PC-9 (cell line): ENCODE results near the gene SEC14L1. TPM values are rescaled to one million over a fixed set of nuclear protein-coding genes. Genes with fewer than 3 reads are reported as not detected.

Source experiments
- BruUV-seq: library from RNA; stranded (reverse); fragments of 400-500 nt; replicated peaks from 2 replicates; lab custom pipeline; 2021; lab: Mats Ljungman, UMichigan
- CTCF ChIA-PET: fragments of 300-600 bp; sonication (Branson Sonifier 250); formaldehyde crosslinking; loops from one replicate; lab custom pipeline; 2022; ENCODE audit warnings: antibody characterized with exemption; lab: Charles Lee
- POLR2A ChIA-PET: fragments of 300-600 bp; sonication (Branson Sonifier 250); formaldehyde crosslinking; loops from one replicate; lab custom pipeline; 2022; ENCODE audit warnings: antibody characterized with exemption; ENCODE audit not compliant: unreplicated experiment; lab: Charles Lee
- DNase-seq, 2 experiments: peaks; one replicate each; pipeline versions ENCODE4 v3.0.0 to v3.0.0-alpha.2; 2015 to 2022; ENCODE audit warnings: mixed read lengths in 1 of 2
- H2AFZ ChIP-seq: fragments of 200-600 bp; sonication (generic); 2 replicates; pipeline ENCODE4 v1.8.1; 2017; ENCODE audit warnings: antibody characterized with exemption
- H3F3A ChIP-seq: fragments of 200-600 bp; sonication (generic); 2 replicates; pipeline ENCODE4 v1.8.1; 2017; ENCODE audit warnings: antibody characterized with exemption, mild to moderate bottlenecking, low read depth; ENCODE audit not compliant: insufficient read depth
- H3K27ac ChIP-seq: fragments of 200-600 bp; sonication (generic); 2 replicates; pipeline ENCODE4 v1.6.1; 2016; ENCODE audit warnings: mixed run types
- H3K27me3 ChIP-seq: fragments of 200-600 bp; sonication (generic); 2 replicates; pipeline ENCODE4 v1.6.1; 2016; ENCODE audit warnings: low read depth, mixed run types; ENCODE audit not compliant: insufficient read depth
- H3K36me3 ChIP-seq: fragments of 200-600 bp; sonication (generic); 2 replicates; pipeline ENCODE4 v1.6.1; 2016; ENCODE audit warnings: low read depth, mixed run types
- H3K4me1 ChIP-seq: fragments of 200-600 bp; sonication (generic); replicated peaks from 2 replicates; pipeline ENCODE4 v1.6.1; 2016; ENCODE audit warnings: mixed run types; ENCODE audit not compliant: insufficient read depth
- H3K4me2 ChIP-seq: fragments of 200-600 bp; sonication (generic); 2 replicates; pipeline ENCODE4 v1.6.1; 2017; ENCODE audit warnings: mixed run types
- H3K4me3 ChIP-seq: fragments of 200-600 bp; sonication (generic); 2 replicates; pipeline ENCODE4 v1.6.1; 2016; ENCODE audit warnings: mixed run types
- H3K79me2 ChIP-seq: fragments of 200-600 bp; sonication (generic); 2 replicates; pipeline ENCODE4 v1.6.1; 2017; ENCODE audit warnings: low read depth, mixed run types
- H3K9me2 ChIP-seq: fragments of 200-600 bp; sonication (generic); 2 replicates; pipeline ENCODE4 v1.8.1; 2017; ENCODE audit warnings: mild to moderate bottlenecking; ENCODE audit not compliant: insufficient read depth
- H3K9me3 ChIP-seq: fragments of 200-600 bp; sonication (generic); 2 replicates; pipeline ENCODE4 v1.8.1; 2016; ENCODE audit warnings: low read depth; ENCODE audit not compliant: insufficient read depth
- H4K20me1 ChIP-seq: fragments of 200-600 bp; sonication (generic); 2 replicates; pipeline ENCODE4 v1.8.1; 2017; ENCODE audit not compliant: insufficient read depth
- EZH2 ChIP-seq: fragments of 200-600 bp; sonication (generic); IDR thresholded peaks from 2 replicates; pipeline ENCODE4 v1.8.0; 2017; ENCODE audit warnings: antibody characterized with exemption, low read depth
- intact Hi-C: fragments of 100-400 bp; cut with micrococcal nuclease; formaldehyde crosslinking; loops from one replicate; pipeline ENCODE4 v1.10.0; 2022; ENCODE audit not compliant: unreplicated experiment
- total RNA-seq: library from RNA; stranded (reverse); gene quantifications from 2 replicates; pipeline ENCODE4 v1.2.3, GENCODE V29; 2021
- TF ChIP-seq, protein P1 (sequence below): fragments of 200-600 bp; sonication (generic); conservative IDR thresholded peaks from 2 replicates; pipeline ENCODE4 v1.6.1; 2017; ENCODE audit warnings: mixed run types, antibody characterized with exemption, mild to moderate bottlenecking, moderate library complexity

Gene SEC14L1
- total RNA-seq, 1 experiment from 2014 or later, result 83.1 TPM

- Histone ChIP-seq H3F3A (no peaks in the 10 kb centered on the region), H3K4me3 (no peak overlapping the region), H3K27me3 (no peaks in the 10 kb centered on the region), H2AFZ (no peak overlapping the region), H3K4me1 (no peaks in the 10 kb centered on the region), H3K9me2 (no peaks in the 10 kb centered on the region), H3K4me2 (no peak overlapping the region), H3K36me3 (no peaks in the 10 kb centered on the region), H3K27ac (no peak overlapping the region), H4K20me1 (no peaks in the 10 kb centered on the region), H3K9me3 (no peaks in the 10 kb centered on the region), H3K79me2 (no peaks in the 10 kb centered on the region)
- no TSS peak for BruUV-seq
- ChIA-PET CTCF (no interaction called here), POLR2A (no interaction called here)
- TF ChIP-seq, protein P1, sequence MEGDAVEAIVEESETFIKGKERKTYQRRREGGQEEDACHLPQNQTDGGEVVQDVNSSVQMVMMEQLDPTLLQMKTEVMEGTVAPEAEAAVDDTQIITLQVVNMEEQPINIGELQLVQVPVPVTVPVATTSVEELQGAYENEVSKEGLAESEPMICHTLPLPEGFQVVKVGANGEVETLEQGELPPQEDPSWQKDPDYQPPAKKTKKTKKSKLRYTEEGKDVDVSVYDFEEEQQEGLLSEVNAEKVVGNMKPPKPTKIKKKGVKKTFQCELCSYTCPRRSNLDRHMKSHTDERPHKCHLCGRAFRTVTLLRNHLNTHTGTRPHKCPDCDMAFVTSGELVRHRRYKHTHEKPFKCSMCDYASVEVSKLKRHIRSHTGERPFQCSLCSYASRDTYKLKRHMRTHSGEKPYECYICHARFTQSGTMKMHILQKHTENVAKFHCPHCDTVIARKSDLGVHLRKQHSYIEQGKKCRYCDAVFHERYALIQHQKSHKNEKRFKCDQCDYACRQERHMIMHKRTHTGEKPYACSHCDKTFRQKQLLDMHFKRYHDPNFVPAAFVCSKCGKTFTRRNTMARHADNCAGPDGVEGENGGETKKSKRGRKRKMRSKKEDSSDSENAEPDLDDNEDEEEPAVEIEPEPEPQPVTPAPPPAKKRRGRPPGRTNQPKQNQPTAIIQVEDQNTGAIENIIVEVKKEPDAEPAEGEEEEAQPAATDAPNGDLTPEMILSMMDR, result no peak
- TF ChIP-seq EZH2, result no peak
- no peak for DNase-seq
- intact Hi-C loops, result loop anchor here (10.0 kb wide), 1 partner anchor 119 kb away; no protein-coding TSS in a partner anchor
Observed at GRCh38 chr17:77203436-77203835, 62.7 kb downstream of the SEC14L1 start.

- Histone ChIP-seq H3K4me3 (no peak overlapping the region), H3K4me2 (no peak overlapping the region), H2AFZ (no peak overlapping the region), H3K79me2 (no peaks in the 10 kb centered on the region), H3K9me3 (no peaks in the 10 kb centered on the region), H4K20me1 (no peaks in the 10 kb centered on the region), H3K9me2 (no peaks in the 10 kb centered on the region), H3K27ac (no peak overlapping the region), H3K36me3 (no peaks in the 10 kb centered on the region), H3F3A (no peaks in the 10 kb centered on the region), H3K4me1 (no peaks in the 10 kb centered on the region), H3K27me3 (no peaks in the 10 kb centered on the region)
- CTCF ChIA-PET, result no interaction called here
- TF ChIP-seq, protein P1, result no peak
- no peak for TF ChIP-seq EZH2
- intact Hi-C loops, result loop anchor here (10.0 kb wide), 1 partner anchor 119 kb away; no protein-coding TSS in a partner anchor
- POLR2A ChIA-PET, result no interaction called here
- BruUV-seq, result no TSS peak
- no peak for DNase-seq
Observed at GRCh38 chr17:77203846-77204245, 63.1 kb downstream of the SEC14L1 start.

DNA sequence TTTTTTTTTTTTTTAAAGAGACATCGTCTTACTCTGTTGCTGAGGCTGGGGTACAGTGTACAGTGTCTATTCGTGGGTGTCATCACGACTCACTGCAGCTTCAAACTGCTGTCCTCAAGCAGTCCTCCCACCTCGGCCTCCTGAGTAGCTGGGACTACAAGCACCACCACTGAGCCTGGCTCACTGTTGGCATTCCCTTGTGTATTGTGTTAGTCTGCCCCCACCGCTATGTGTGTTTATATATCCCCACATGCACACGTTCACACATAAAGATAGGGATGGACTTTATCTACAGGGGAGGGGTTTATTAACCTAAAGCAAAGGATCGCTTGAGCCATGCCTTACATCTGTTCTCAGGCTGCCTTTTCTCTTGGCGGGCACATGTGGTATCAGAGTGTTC is 63.8 kb downstream of the SEC14L1 start:
- TF ChIP-seq, protein P1, result no peak
- no peak for TF ChIP-seq EZH2
- Histone ChIP-seq H3K79me2 (no peaks in the 10 kb centered on the region), H4K20me1 (no peaks in the 10 kb centered on the region), H3K36me3 (no peaks in the 10 kb centered on the region), H3K4me1 (no peaks in the 10 kb centered on the region), H2AFZ (no peak overlapping the region), H3K27me3 (no peaks in the 10 kb centered on the region), H3F3A (no peaks in the 10 kb centered on the region), H3K9me2 (no peaks in the 10 kb centered on the region), H3K9me3 (no peaks in the 10 kb centered on the region), H3K4me2 (no peak overlapping the region), H3K27ac (no peak overlapping the region), H3K4me3 (no peak overlapping the region)
- intact Hi-C loops, result loop anchor here (10.0 kb wide), 1 partner anchor 120 kb away; no protein-coding TSS in a partner anchor
- CTCF ChIA-PET, result no interaction called here
- POLR2A ChIA-PET, result no interaction called here
- no TSS peak for BruUV-seq
- DNase-seq, result no peak
